ENCODE measurements around the gene ZDHHC1.
A peak's percentile ranks its signal among the peaks of the same experiment; 100 is the strongest.

ZDHHC1 gene

GRCh38 chr16:67394155-67395104 is 21.8 kb downstream of the ZDHHC1 start:
- no peak for TF ChIP-seq CTCF (conservative IDR thresholded peaks at IDR 0.05; ENCODE audit: low read depth, low read length)
- peak overlapping the region; percentile 4 for H3K4me3 ChIP-seq (ENCODE audit: low read depth, low read length)
- no peak for DNase-seq (ENCODE audit: low read depth)

GRCh38 chr16:67393788-67394154 is 22.5 kb downstream of the ZDHHC1 start:
- H3K4me3 ChIP-seq (ENCODE audit: low read depth, low read length): no peak overlapping the region
- no peak for DNase-seq (ENCODE audit: low read depth)
- TF ChIP-seq CTCF (conservative IDR thresholded peaks at IDR 0.05; ENCODE audit: low read depth, low read length): no peak

GRCh38 chr16:67393111-67393787 is 23.0 kb downstream of the ZDHHC1 start, which contains the start of gene TPPP3:
TPPP3 (minus strand) TSS chr16:67393498; CDS start chr16:67391111, 2,387 bp downstream.
- H3K4me3 ChIP-seq (ENCODE audit: low read depth, low read length): peak within 1 kb of the TSS; percentile 28
- DNase-seq (ENCODE audit: low read depth): peak; percentile 86

GRCh38 chr16:67392301-67393059 is 23.8 kb downstream of the ZDHHC1 start:
- no peak for TF ChIP-seq CTCF (conservative IDR thresholded peaks at IDR 0.05; ENCODE audit: low read depth, low read length)
- no peak overlapping the region for H3K4me3 ChIP-seq (ENCODE audit: low read depth, low read length)
- no peak for DNase-seq (ENCODE audit: low read depth)

More at GRCh38 chr16:67393111-67393787, 23.0 kb downstream of the ZDHHC1 start, which contains the start of gene TPPP3:
- peak; percentile 77 for TF ChIP-seq CTCF (conservative IDR thresholded peaks at IDR 0.05; ENCODE audit: low read depth, low read length)

- no peak overlapping the region for H3K4me3 ChIP-seq (ENCODE audit: low read depth, low read length)
- TF ChIP-seq CTCF (conservative IDR thresholded peaks at IDR 0.05; ENCODE audit: low read depth, low read length): no peak
- no peak for DNase-seq (ENCODE audit: low read depth)
These were observed 24.6 kb downstream of the ZDHHC1 start for GRCh38 chr16:67391424-67392300.
